ENCODE results near the gene USP21. TPM values are rescaled to one million over a fixed set of nuclear protein-coding genes. Genes with fewer than 3 reads are reported as not detected.

USP21 gene
- total and polyA plus RNA-seq, 2 of the 13 experiments (the other 11 are each of a cell fraction or from before 2014, with no cell fraction given) = 10.1 to 33.1 TPM

DNA sequence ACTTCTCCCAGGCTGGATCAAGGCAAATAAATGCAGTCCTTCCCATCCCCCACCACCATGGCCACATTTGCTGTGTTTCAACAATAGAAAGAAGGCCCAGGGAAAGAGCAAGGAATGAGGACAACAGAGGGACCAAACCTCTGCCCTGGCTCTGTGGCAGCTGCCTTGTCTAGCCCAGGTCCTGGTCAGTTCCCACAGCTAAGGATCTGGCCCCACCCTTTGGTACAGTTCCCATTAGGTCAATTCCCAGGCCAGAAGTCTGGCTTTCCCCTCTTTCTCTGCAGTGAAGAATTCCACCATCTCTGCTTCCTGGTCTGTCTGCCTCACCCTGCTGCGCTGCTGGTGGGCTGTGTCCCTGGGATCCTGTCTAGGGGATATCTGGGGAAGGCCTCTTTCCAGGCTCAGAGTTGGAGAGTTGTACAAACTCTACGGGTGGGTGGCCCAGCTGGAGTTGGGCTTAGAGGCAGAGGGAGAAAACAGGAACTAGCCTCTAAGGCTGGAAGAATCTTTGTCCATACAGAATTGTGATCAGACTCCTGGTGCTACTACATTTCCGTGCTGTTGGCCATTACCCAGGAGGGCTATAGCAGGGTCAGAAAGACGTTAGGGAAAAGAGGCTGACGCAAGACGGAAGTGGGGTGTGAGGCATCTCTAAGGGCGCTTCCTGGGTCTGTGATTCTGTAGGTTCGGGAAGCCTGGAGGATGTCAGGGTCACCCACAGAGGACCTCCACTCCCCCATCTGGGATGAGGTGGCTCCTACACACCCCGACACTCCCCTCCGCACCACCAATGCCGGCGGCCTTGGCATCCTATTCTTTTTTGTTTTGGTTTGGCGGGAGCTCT is 41.9 kb downstream of the USP21 start:
- H3K36me3 ChIP-seq (replicated peaks in 1 of 2; ENCODE audit: control insufficient read depth in 1 of 2, insufficient read depth in 2 of 2, low read length in 2 of 2) = peaks cover 1 to 27% of the 10 kb centered on the region in 2 experiments; a peak in 4 of 5 replicates
- H3K4me1 ChIP-seq (ENCODE audit: insufficient read depth, low read length) = peaks cover 85% of the 10 kb centered on the region
- H3K27ac ChIP-seq (ENCODE audit: extremely low read length, insufficient read depth, low read length) = peak overlapping the region; percentile 70
- 89% methylated on average over 12 of the region's 13 CpGs for WGBS (ENCODE audit: low lambda C conversion rate)
- DNase-seq (ENCODE audit: low spot score) (no peak), ATAC-seq (peak; percentile 5; the same call in 2 of the 3 replicates), FAIRE-seq (no peak)
- H4K20me1 ChIP-seq (ENCODE audit: insufficient read depth, low read length) = no peaks in the 10 kb centered on the region
- no peaks in the 10 kb centered on the region for H3K9me3 ChIP-seq (ENCODE audit: low read length)
- H2AFZ ChIP-seq (ENCODE audit: low read length) = peak overlapping the region; percentile 37
- POLR2A ChIA-PET = interaction anchor here (0.7 to 13.8 kb wide), 17 partner anchors 21 to 199 kb away, joined by 3 to 357 read pairs (median 7); partner anchors contain the start of genes APOA2, CFAP126, DEDD and PCP4L1
- no peaks in the 10 kb centered on the region; a peak in 1 of 5 replicates for H3K27me3 ChIP-seq (ENCODE audit: control insufficient read depth in 1 of 2, insufficient read depth in 2 of 2, low read length in 2 of 2)
- intact Hi-C loops (cut with micrococcal nuclease; ENCODE audit: unreplicated experiment) (no loop called here), in situ Hi-C loops (cut with HindIII; ENCODE audit: extremely low pct_ligation_motif_present, low pct_unique_long_range_greater_than_20kb) (no loop called here)
- H3K4me3 ChIP-seq (replicated peaks in 1 of 3; ENCODE audit: insufficient read depth in 1 of 3, low read depth in 2 of 3, low read length in 3 of 3) = peak overlapping the region; percentile 41 to 85 (median 48); a peak in 5 of 6 replicates
- TSS peak; percentile 77 for BruUV-seq (replicated peaks)
- H3K4me2 ChIP-seq (ENCODE audit: low read depth, low read length) = peak overlapping the region; percentile 98
- H3K79me2 ChIP-seq (ENCODE audit: insufficient read depth, low read length) = peaks cover 22% of the 10 kb centered on the region
- CTCF ChIA-PET (ENCODE audit: low intra/inter-chr PET ratio, low total read pairs) = no interaction called here
- peak overlapping the region; percentile 90 for H3K9ac ChIP-seq (ENCODE audit: insufficient read depth, low read depth, low read length)
- TF ChIP-seq, protein P1, sequence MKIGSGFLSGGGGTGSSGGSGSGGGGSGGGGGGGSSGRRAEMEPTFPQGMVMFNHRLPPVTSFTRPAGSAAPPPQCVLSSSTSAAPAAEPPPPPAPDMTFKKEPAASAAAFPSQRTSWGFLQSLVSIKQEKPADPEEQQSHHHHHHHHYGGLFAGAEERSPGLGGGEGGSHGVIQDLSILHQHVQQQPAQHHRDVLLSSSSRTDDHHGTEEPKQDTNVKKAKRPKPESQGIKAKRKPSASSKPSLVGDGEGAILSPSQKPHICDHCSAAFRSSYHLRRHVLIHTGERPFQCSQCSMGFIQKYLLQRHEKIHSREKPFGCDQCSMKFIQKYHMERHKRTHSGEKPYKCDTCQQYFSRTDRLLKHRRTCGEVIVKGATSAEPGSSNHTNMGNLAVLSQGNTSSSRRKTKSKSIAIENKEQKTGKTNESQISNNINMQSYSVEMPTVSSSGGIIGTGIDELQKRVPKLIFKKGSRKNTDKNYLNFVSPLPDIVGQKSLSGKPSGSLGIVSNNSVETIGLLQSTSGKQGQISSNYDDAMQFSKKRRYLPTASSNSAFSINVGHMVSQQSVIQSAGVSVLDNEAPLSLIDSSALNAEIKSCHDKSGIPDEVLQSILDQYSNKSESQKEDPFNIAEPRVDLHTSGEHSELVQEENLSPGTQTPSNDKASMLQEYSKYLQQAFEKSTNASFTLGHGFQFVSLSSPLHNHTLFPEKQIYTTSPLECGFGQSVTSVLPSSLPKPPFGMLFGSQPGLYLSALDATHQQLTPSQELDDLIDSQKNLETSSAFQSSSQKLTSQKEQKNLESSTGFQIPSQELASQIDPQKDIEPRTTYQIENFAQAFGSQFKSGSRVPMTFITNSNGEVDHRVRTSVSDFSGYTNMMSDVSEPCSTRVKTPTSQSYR (CRISPR knock-in tag; IDR thresholded peaks at IDR 0.05; ENCODE audit: borderline replicate concordance) = peak; percentile 79
- TF ChIP-seq THAP8 (CRISPR knock-in tag; IDR thresholded peaks at IDR 0.05; ENCODE audit: borderline replicate concordance) (no peak), ZNF350 (CRISPR knock-in tag; IDR thresholded peaks at IDR 0.05; ENCODE audit: borderline replicate concordance, low read depth) (no peak), YEATS4 (CRISPR knock-in tag; IDR thresholded peaks at IDR 0.05; ENCODE audit: borderline replicate concordance) (0 out of 2 replicates have a peak, but pooled peaks have one; percentile 25), ZNF619 (CRISPR knock-in tag; IDR thresholded peaks at IDR 0.05) (no peak), JUNB (CRISPR knock-in tag; IDR thresholded peaks at IDR 0.05; ENCODE audit: borderline replicate concordance) (no peak), RFX5 (IDR thresholded peaks at IDR 0.05; ENCODE audit: low read depth, low read length) (no peak), TFDP1 (CRISPR knock-in tag; IDR thresholded peaks at IDR 0.05; ENCODE audit: borderline replicate concordance) (no peak), TIGD3 (CRISPR knock-in tag; IDR thresholded peaks at IDR 0.05; ENCODE audit: borderline replicate concordance) (no peak), ETV5 (CRISPR knock-in tag; IDR thresholded peaks at IDR 0.05; ENCODE audit: borderline replicate concordance) (no peak), MBD4 (IDR thresholded peaks at IDR 0.05; ENCODE audit: borderline replicate concordance, low read length) (no peak), ZEB1 (IDR thresholded peaks at IDR 0.05; ENCODE audit: insufficient replicate concordance, low read depth) (no peak), ZNF484 (CRISPR knock-in tag; IDR thresholded peaks at IDR 0.05; ENCODE audit: borderline replicate concordance, low read depth) (no peak)
- TF ChIP-seq, protein P2, sequence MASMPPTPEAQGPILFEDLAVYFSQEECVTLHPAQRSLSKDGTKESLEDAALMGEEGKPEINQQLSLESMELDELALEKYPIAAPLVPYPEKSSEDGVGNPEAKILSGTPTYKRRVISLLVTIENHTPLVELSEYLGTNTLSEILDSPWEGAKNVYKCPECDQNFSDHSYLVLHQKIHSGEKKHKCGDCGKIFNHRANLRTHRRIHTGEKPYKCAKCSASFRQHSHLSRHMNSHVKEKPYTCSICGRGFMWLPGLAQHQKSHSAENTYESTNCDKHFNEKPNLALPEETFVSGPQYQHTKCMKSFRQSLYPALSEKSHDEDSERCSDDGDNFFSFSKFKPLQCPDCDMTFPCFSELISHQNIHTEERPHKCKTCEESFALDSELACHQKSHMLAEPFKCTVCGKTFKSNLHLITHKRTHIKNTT (CRISPR knock-in tag; IDR thresholded peaks at IDR 0.05) = no peak
- TF ChIP-seq, protein P3, sequence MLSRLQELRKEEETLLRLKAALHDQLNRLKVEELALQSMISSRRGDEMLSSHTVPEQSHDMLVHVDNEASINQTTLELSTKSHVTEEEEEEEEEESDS (CRISPR knock-in tag; IDR thresholded peaks at IDR 0.05; ENCODE audit: borderline replicate concordance) = no peak
